Measurements from ENCODE around the gene FAM204A.

- TF ChIP-seq POLR2A (IDR thresholded peaks at IDR 0.05), result no peak
- no peak for TF ChIP-seq CTCF (IDR thresholded peaks at IDR 0.05)
Observed at GRCh38 chr10:118321724-118322575, 20.2 kb downstream of the FAM204A start.

Measured in heart left ventricle (tissue), 13 donors.